ENCODE measurements around the gene PTPA. TPM values are rescaled to one million over a fixed set of nuclear protein-coding genes. Genes with fewer than 3 reads are reported as not detected.
"Not testable (repeated sequence)": the region's sequence is repeated elsewhere in the genome, so short reads cannot be mapped to it uniquely, and the experiment has no call there.

PTPA gene
- total RNA-seq, 1 donor = 73.5 TPM

GRCh38 chr9:129185402-129185801 is 74.2 kb downstream of the PTPA start:
- Histone ChIP-seq H3K79me2 (ENCODE audit: insufficient read depth, low read length) (no peaks in the 10 kb centered on the region), H3K9me3 (ENCODE audit: low read depth, low read length) (no peaks in the 10 kb centered on the region), H3K4me1 (ENCODE audit: insufficient read depth, low read length) (no peaks in the 10 kb centered on the region), H3K4me3 (ENCODE audit: insufficient read depth, low read length) (no peak overlapping the region), H3K36me3 (ENCODE audit: insufficient read depth, low read length) (no peaks in the 10 kb centered on the region), H4K20me1 (ENCODE audit: insufficient read depth, low read length) (no peaks in the 10 kb centered on the region), H3K4me2 (ENCODE audit: insufficient read depth, low read length) (no peak overlapping the region), H3K27me3 (ENCODE audit: insufficient read depth, low read length) (no peaks in the 10 kb centered on the region), H2AFZ (ENCODE audit: low read length) (no peak overlapping the region), H3K27ac (ENCODE audit: low read depth, low read length) (no peak overlapping the region)
- DNase-seq (ENCODE audit: insufficient read length, low spot score, missing footprints) = peak; percentile 27
- no peak for TF ChIP-seq CTCF (IDR thresholded peaks at IDR 0.05; ENCODE audit: extremely low read depth, low read depth, low read length)

- TF ChIP-seq CTCF (IDR thresholded peaks at IDR 0.05; ENCODE audit: extremely low read depth, low read depth, low read length) = no peak
- H3K27ac ChIP-seq (ENCODE audit: low read depth, low read length) = no peak overlapping the region
- H3K4me1 ChIP-seq (ENCODE audit: insufficient read depth, low read length) = no peaks in the 10 kb centered on the region
- no peaks in the 10 kb centered on the region for H3K36me3 ChIP-seq (ENCODE audit: insufficient read depth, low read length)
- H3K9me3 ChIP-seq (ENCODE audit: low read depth, low read length) = no peaks in the 10 kb centered on the region
- no peaks in the 10 kb centered on the region for H4K20me1 ChIP-seq (ENCODE audit: insufficient read depth, low read length)
- no peak overlapping the region for H3K4me2 ChIP-seq (ENCODE audit: insufficient read depth, low read length)
- peak; percentile 35 for DNase-seq (ENCODE audit: insufficient read length, low spot score, missing footprints)
- H3K27me3 ChIP-seq (ENCODE audit: insufficient read depth, low read length) = no peaks in the 10 kb centered on the region
- no peak overlapping the region for H2AFZ ChIP-seq (ENCODE audit: low read length)
- no peaks in the 10 kb centered on the region for H3K79me2 ChIP-seq (ENCODE audit: insufficient read depth, low read length)
- no peak overlapping the region for H3K4me3 ChIP-seq (ENCODE audit: insufficient read depth, low read length)
Observed at GRCh38 chr9:129185991-129186390, 74.8 kb downstream of the PTPA start.

- Histone ChIP-seq H3K27me3 (ENCODE audit: insufficient read depth, low read length) (no peaks in the 10 kb centered on the region), H2AFZ (ENCODE audit: low read length) (no peak overlapping the region), H4K20me1 (ENCODE audit: insufficient read depth, low read length) (no peaks in the 10 kb centered on the region), H3K4me1 (ENCODE audit: insufficient read depth, low read length) (no peaks in the 10 kb centered on the region), H3K79me2 (ENCODE audit: insufficient read depth, low read length) (no peaks in the 10 kb centered on the region), H3K36me3 (ENCODE audit: insufficient read depth, low read length) (no peaks in the 10 kb centered on the region), H3K27ac (ENCODE audit: low read depth, low read length) (no peak overlapping the region), H3K4me2 (ENCODE audit: insufficient read depth, low read length) (no peak overlapping the region), H3K4me3 (ENCODE audit: insufficient read depth, low read length) (no peak overlapping the region), H3K9me3 (ENCODE audit: low read depth, low read length) (no peaks in the 10 kb centered on the region)
- DNase-seq (ENCODE audit: insufficient read length, low spot score, missing footprints) = peak; percentile 8
- no peak for TF ChIP-seq CTCF (IDR thresholded peaks at IDR 0.05; ENCODE audit: extremely low read depth, low read depth, low read length)
Observed at GRCh38 chr9:129187042-129187441, 75.8 kb downstream of the PTPA start.

GRCh38 chr9:129189971-129190370 is 78.8 kb downstream of the PTPA start:
- DNase-seq (ENCODE audit: insufficient read length, low spot score, missing footprints) = peak; percentile 3
- not testable (repeated sequence) for H3K36me3 ChIP-seq (ENCODE audit: insufficient read depth, low read length); H3K27me3 ChIP-seq (ENCODE audit: insufficient read depth, low read length); H3K27ac ChIP-seq (ENCODE audit: low read depth, low read length); H4K20me1 ChIP-seq (ENCODE audit: insufficient read depth, low read length); H3K4me3 ChIP-seq (ENCODE audit: insufficient read depth, low read length); H3K4me2 ChIP-seq (ENCODE audit: insufficient read depth, low read length); H3K4me1 ChIP-seq (ENCODE audit: insufficient read depth, low read length); H2AFZ ChIP-seq (ENCODE audit: low read length); H3K9me3 ChIP-seq (ENCODE audit: low read depth, low read length); H3K79me2 ChIP-seq (ENCODE audit: insufficient read depth, low read length)
